Measurements from ENCODE around the gene MBOAT2. TPM values are rescaled to one million over a fixed set of nuclear protein-coding genes. Genes with fewer than 3 reads are reported as not detected.

MBOAT2 gene
- total and polyA plus RNA-seq, 2 donors (not counting 1 experiment from before 2014, with no cell fraction given) = 0.24 to 1.3 TPM

GRCh38 chr2:8938384-8938783 is 65.1 kb downstream of the MBOAT2 start:
- Histone ChIP-seq H3K36me3 (replicated peaks in 1 of 2; ENCODE audit: control extremely low read depth in 1 of 2, control insufficient read depth in 1 of 2, extremely low read depth in 1 of 2, insufficient read depth in 2 of 2, low read length in 1 of 2) (no peaks in the 10 kb centered on the region), H3K27me3 (replicated peaks in 1 of 4; ENCODE audit: control extremely low read depth in 1 of 4, control insufficient read depth in 3 of 4, insufficient read depth in 4 of 4, low read length in 3 of 4) (no peaks in the 10 kb centered on the region), H3K4me3 (ENCODE audit: control extremely low read depth in 1 of 5, extremely low read depth in 1 of 5, insufficient read depth in 1 of 5, low read depth in 2 of 5, low read length in 4 of 5) (no peak overlapping the region), H3K9ac (ENCODE audit: low read length) (no peak overlapping the region), H4K20me1 (ENCODE audit: control insufficient read depth, insufficient read depth, low read length, poor library complexity, severe bottlenecking) (no peaks in the 10 kb centered on the region), H2AFZ (ENCODE audit: insufficient read depth, low read depth, low read length, poor library complexity, severe bottlenecking) (no peak overlapping the region), H3K4me1 (ENCODE audit: control insufficient read depth in 2 of 2, insufficient read depth in 2 of 2, low read length in 2 of 2) (no peaks in the 10 kb centered on the region), H3K4me2 (replicated peaks; ENCODE audit: low read depth, low read length, poor library complexity, severe bottlenecking) (no peak overlapping the region), H3K9me3 (ENCODE audit: control extremely low read depth in 1 of 3, control insufficient read depth in 2 of 3, insufficient read depth in 1 of 3, low read length in 2 of 3) (peaks cover 0 to 4% (median 0%) of the 10 kb centered on the region in 3 donors), H3K79me2 (ENCODE audit: control insufficient read depth, insufficient read depth, low read length) (no peaks in the 10 kb centered on the region), H3K27ac (ENCODE audit: low read length in 2 of 2) (no peak overlapping the region)
- H3K27ac Mint-ChIP-seq = no peak overlapping the region
- DNase-seq (no peak), ATAC-seq (ENCODE audit: low read depth) (no peak)
- WGBS (ENCODE audit: insufficient coverage) = over 99% methylated on average over 19 of the region's 19 CpGs
- no peaks in the 10 kb centered on the region for H3K9me3 Mint-ChIP-seq (ENCODE audit: insufficient read depth)
- intact Hi-C loops (cut with micrococcal nuclease) = no loop called here
- no peaks in the 10 kb centered on the region for H3K27me3 Mint-ChIP-seq
- ChIA-PET POLR2A (no interaction called here), CTCF (no interaction called here)
- TF ChIP-seq CTCF (IDR thresholded peaks at IDR 0.05) (no peak), EZH2 (IDR thresholded peaks at IDR 0.05; ENCODE audit: borderline replicate concordance, insufficient read depth, low read depth, low read length, poor library complexity, severe bottlenecking) (no peak)
- no peaks in the 10 kb centered on the region for H3K4me1 Mint-ChIP-seq
- no peak overlapping the region for H3K4me3 Mint-ChIP-seq

- H2AFZ ChIP-seq (ENCODE audit: insufficient read depth, low read depth, low read length, poor library complexity, severe bottlenecking) = no peak overlapping the region
- H3K4me2 ChIP-seq (replicated peaks; ENCODE audit: low read depth, low read length, poor library complexity, severe bottlenecking) = no peak overlapping the region
- H3K27me3 ChIP-seq (replicated peaks in 1 of 4; ENCODE audit: control extremely low read depth in 1 of 4, control insufficient read depth in 3 of 4, insufficient read depth in 4 of 4, low read length in 3 of 4) = no peaks in the 10 kb centered on the region
- DNase-seq = no peak
- no peaks in the 10 kb centered on the region for H3K9me3 Mint-ChIP-seq (ENCODE audit: insufficient read depth)
- POLR2A ChIA-PET = no interaction called here
- no peak overlapping the region for H3K9ac ChIP-seq (ENCODE audit: low read length)
- H3K4me1 Mint-ChIP-seq = no peaks in the 10 kb centered on the region
- WGBS (ENCODE audit: insufficient coverage) = no CpG with 5 or more reads among the region's 3 CpGs
- intact Hi-C loops (cut with micrococcal nuclease) = no loop called here
- H3K79me2 ChIP-seq (ENCODE audit: control insufficient read depth, insufficient read depth, low read length) = no peaks in the 10 kb centered on the region
- no peaks in the 10 kb centered on the region for H3K27me3 Mint-ChIP-seq
- H3K27ac Mint-ChIP-seq = no peak overlapping the region
- H3K36me3 ChIP-seq (replicated peaks in 1 of 2; ENCODE audit: control extremely low read depth in 1 of 2, control insufficient read depth in 1 of 2, extremely low read depth in 1 of 2, insufficient read depth in 2 of 2, low read length in 1 of 2) = no peaks in the 10 kb centered on the region
- TF ChIP-seq CTCF (IDR thresholded peaks at IDR 0.05) = no peak
- peaks cover 0 to 4% (median 1%) of the 10 kb centered on the region in 3 donors for H3K9me3 ChIP-seq (ENCODE audit: control extremely low read depth in 1 of 3, control insufficient read depth in 2 of 3, insufficient read depth in 1 of 3, low read length in 2 of 3)
- no peak overlapping the region for H3K27ac ChIP-seq (ENCODE audit: low read length in 2 of 2)
- no peak overlapping the region for H3K4me3 Mint-ChIP-seq
- CTCF ChIA-PET = no interaction called here
- no peaks in the 10 kb centered on the region for H3K4me1 ChIP-seq (ENCODE audit: control insufficient read depth in 2 of 2, insufficient read depth in 2 of 2, low read length in 2 of 2)
- no peak for ATAC-seq (ENCODE audit: low read depth)
- H4K20me1 ChIP-seq (ENCODE audit: control insufficient read depth, insufficient read depth, low read length, poor library complexity, severe bottlenecking) = no peaks in the 10 kb centered on the region
- no peak overlapping the region for H3K4me3 ChIP-seq (ENCODE audit: control extremely low read depth in 1 of 5, extremely low read depth in 1 of 5, insufficient read depth in 1 of 5, low read depth in 2 of 5, low read length in 4 of 5)
Measured at GRCh38 chr2:8935982-8936381, 67.5 kb downstream of the MBOAT2 start.

Data from B cell (primary cell).